Liver (tissue), 3 donors: ENCODE measurements around the gene PGS1.

Experiments used
- EGR1 ChIP-seq, 2 donors: IDR thresholded peaks; 2 replicates each; pipeline ENCODE4 v1.6.1; 2016 to 2018; ENCODE audit warnings: antibody characterized with exemption in 2 of 2, low read depth in 2 of 2
- GABPA ChIP-seq, 2 donors: IDR thresholded peaks in 1 of 2; conservative IDR thresholded peaks in 1 of 2; 2 replicates each; pipeline ENCODE4 v1.6.1; 2016; ENCODE audit warnings: antibody characterized with exemption in 2 of 2, mild to moderate bottlenecking in 1 of 2, moderate library complexity in 1 of 2
- HNF4A ChIP-seq, 2 donors: conservative IDR thresholded peaks; 2 replicates each; pipeline ENCODE4 v1.6.1; 2016; ENCODE audit warnings: antibody characterized with exemption in 2 of 2, mild to moderate bottlenecking in 2 of 2
- HNF4G ChIP-seq: IDR thresholded peaks from 2 replicates; pipeline ENCODE4 v1.6.1; 2016; ENCODE audit warnings: antibody characterized with exemption
- JUND ChIP-seq, 2 donors: IDR thresholded peaks; 2 replicates each; pipeline ENCODE4 v1.6.1; 2016; ENCODE audit warnings: antibody characterized with exemption in 2 of 2
- MAX ChIP-seq: IDR thresholded peaks from 2 replicates; pipeline ENCODE4 v1.6.1; 2016; ENCODE audit warnings: antibody characterized with exemption
- RAD21 ChIP-seq, 2 donors: IDR thresholded peaks; 2 replicates each; pipeline ENCODE4 v1.6.1; 2016; ENCODE audit warnings: antibody characterized with exemption in 2 of 2, mild to moderate bottlenecking in 2 of 2
- SP1 ChIP-seq: IDR thresholded peaks from 2 replicates; pipeline ENCODE4 v1.6.1; 2018; ENCODE audit warnings: antibody characterized with exemption, mild to moderate bottlenecking
- TAF1 ChIP-seq: conservative IDR thresholded peaks from 2 replicates; pipeline ENCODE4 v1.6.1; 2016; ENCODE audit warnings: antibody characterized with exemption, mild to moderate bottlenecking
- YY1 ChIP-seq: IDR thresholded peaks from 2 replicates; pipeline ENCODE4 v1.6.1; 2016; ENCODE audit warnings: antibody characterized with exemption, mild to moderate bottlenecking
- ZBTB33 ChIP-seq: IDR thresholded peaks from 2 replicates; pipeline ENCODE4 v1.6.1; 2016; ENCODE audit warnings: antibody characterized with exemption
- TF ChIP-seq, protein P1 (sequence below): fragments of 150-350 bp; IDR thresholded peaks from 2 replicates; pipeline ENCODE4 v1.5.1; 2017; ENCODE audit warnings: improper control_type of control experiment, low read depth, low read length; ENCODE audit not compliant: missing input control
- TF ChIP-seq, protein P2 (sequence below): IDR thresholded peaks from 2 replicates; pipeline ENCODE4 v1.6.1; 2016; ENCODE audit warnings: antibody characterized with exemption, mild to moderate bottlenecking
- TF ChIP-seq, protein P3 (sequence below): IDR thresholded peaks from 2 replicates; pipeline ENCODE4 v1.6.1; 2016; ENCODE audit warnings: antibody characterized with exemption
- donor health status: healthy.
- donor health status: healthy.

DNA sequence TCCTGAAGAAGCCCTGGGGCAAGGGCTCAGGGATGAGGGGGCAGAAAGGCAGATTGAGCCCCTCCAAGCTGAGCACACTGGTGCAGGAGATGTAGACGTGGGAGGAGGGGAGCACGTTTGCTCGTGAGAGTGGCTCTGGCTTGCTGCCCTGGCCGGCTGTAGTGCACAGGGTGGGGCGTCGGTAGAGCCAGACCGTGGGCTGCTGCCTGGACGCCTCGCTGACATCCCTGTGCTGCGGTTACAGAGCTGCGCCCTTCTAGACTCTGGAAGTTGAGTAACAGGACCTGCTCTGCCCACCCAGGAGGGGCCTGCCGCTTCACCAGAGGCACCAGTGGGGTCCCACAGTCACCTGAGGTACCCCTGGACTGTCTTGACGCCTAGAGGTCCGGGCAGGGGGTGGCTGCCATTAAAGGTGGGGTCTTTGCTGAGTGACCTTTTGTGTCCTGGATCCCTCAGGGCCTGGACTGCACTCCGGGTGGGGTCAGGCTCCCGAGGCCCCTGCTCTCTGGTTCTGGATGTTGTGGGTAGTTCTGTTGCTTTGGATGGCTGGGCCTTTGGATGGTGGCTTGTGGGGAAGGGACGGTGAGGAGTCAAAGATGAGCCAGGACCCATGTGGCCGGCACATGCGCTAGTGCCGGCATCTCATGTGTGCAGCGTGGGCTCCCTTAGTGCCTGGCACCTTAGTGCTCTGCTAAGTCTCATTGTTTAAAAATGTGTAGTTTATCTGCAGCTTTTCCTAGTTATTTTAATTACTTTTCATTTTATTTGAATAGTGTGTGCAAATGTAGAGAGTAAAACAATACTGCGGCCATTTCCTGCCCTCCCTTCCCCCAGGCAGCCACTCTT lies 41.7 kb downstream of the PGS1 start:
- TF ChIP-seq MAX (no peak), YY1 (no peak), RAD21 (IDR thresholded peaks at IDR 0.05) (no peak), ZBTB33 (no peak), EGR1 (IDR thresholded peaks at IDR 0.05; ENCODE audit: low read depth in 2 of 2) (no peak), TAF1 (no peak), SP1 (no peak), GABPA (IDR thresholded peaks at IDR 0.05 in 1 of 2, conservative IDR thresholded peaks at IDR 0.05 in 1 of 2) (no peak), HNF4G (no peak), JUND (IDR thresholded peaks at IDR 0.05) (no peak), HNF4A (conservative IDR thresholded peaks at IDR 0.05) (no peak)
- TF ChIP-seq, protein P1, sequence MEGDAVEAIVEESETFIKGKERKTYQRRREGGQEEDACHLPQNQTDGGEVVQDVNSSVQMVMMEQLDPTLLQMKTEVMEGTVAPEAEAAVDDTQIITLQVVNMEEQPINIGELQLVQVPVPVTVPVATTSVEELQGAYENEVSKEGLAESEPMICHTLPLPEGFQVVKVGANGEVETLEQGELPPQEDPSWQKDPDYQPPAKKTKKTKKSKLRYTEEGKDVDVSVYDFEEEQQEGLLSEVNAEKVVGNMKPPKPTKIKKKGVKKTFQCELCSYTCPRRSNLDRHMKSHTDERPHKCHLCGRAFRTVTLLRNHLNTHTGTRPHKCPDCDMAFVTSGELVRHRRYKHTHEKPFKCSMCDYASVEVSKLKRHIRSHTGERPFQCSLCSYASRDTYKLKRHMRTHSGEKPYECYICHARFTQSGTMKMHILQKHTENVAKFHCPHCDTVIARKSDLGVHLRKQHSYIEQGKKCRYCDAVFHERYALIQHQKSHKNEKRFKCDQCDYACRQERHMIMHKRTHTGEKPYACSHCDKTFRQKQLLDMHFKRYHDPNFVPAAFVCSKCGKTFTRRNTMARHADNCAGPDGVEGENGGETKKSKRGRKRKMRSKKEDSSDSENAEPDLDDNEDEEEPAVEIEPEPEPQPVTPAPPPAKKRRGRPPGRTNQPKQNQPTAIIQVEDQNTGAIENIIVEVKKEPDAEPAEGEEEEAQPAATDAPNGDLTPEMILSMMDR, result no peak
- TF ChIP-seq, protein P2, sequence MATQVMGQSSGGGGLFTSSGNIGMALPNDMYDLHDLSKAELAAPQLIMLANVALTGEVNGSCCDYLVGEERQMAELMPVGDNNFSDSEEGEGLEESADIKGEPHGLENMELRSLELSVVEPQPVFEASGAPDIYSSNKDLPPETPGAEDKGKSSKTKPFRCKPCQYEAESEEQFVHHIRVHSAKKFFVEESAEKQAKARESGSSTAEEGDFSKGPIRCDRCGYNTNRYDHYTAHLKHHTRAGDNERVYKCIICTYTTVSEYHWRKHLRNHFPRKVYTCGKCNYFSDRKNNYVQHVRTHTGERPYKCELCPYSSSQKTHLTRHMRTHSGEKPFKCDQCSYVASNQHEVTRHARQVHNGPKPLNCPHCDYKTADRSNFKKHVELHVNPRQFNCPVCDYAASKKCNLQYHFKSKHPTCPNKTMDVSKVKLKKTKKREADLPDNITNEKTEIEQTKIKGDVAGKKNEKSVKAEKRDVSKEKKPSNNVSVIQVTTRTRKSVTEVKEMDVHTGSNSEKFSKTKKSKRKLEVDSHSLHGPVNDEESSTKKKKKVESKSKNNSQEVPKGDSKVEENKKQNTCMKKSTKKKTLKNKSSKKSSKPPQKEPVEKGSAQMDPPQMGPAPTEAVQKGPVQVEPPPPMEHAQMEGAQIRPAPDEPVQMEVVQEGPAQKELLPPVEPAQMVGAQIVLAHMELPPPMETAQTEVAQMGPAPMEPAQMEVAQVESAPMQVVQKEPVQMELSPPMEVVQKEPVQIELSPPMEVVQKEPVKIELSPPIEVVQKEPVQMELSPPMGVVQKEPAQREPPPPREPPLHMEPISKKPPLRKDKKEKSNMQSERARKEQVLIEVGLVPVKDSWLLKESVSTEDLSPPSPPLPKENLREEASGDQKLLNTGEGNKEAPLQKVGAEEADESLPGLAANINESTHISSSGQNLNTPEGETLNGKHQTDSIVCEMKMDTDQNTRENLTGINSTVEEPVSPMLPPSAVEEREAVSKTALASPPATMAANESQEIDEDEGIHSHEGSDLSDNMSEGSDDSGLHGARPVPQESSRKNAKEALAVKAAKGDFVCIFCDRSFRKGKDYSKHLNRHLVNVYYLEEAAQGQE, result no peak
- TF ChIP-seq, protein P3, sequence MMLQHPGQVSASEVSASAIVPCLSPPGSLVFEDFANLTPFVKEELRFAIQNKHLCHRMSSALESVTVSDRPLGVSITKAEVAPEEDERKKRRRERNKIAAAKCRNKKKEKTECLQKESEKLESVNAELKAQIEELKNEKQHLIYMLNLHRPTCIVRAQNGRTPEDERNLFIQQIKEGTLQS, result no peak
